ENCODE data around the gene SLC12A6. TPM values are rescaled to one million over a fixed set of nuclear protein-coding genes. Genes with fewer than 3 reads are reported as not detected.

Gene SLC12A6
- total and polyA plus RNA-seq, 2 of the 13 experiments (the other 11 are each of a cell fraction or from before 2014, with no cell fraction given): 15.2 to 30.1 TPM

DNA sequence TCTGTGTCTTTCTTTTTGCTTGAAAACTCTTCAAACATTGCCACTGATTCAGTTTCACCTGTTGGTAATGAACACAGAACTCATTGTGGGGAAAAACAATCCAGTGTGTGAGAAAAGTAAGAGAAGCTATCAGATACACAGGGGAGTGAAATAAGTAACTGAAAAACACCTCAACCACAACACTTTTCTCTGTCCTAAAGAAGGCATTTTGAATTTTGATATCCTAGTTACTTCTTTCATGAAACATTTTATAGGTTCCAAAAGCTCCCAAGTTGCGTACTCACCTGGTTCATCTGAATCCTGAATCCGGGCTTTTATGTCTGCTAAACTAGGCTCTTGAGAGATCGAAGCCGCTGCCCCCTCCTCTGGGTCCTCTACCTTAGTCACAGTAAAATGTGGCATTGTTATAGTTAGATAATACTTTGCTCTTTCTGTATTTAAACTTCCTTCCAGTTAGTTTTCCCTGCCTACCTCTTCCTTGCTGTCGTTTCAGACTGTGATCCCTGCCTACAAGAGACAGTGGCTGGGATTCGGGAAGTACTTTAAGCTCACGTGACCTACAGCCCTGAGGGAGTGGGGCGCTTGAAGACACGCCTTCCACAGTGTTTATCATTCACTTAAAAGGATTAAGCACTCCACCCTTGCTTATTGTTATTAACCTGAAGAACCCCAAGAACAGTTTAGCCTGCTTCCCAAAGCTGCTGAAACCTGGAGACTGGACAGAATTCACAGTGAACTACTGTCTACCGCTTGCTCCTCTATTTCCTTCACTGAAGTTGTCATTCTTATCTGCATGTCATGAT lies 19.1 kb downstream of the SLC12A6 start (continued):
- TF ChIP-seq ZNF800 (CRISPR knock-in tag; IDR thresholded peaks at IDR 0.05) (no peak), RFX3 (CRISPR knock-in tag; IDR thresholded peaks at IDR 0.05) (no peak), ZUFSP (CRISPR knock-in tag; IDR thresholded peaks at IDR 0.05; ENCODE audit: borderline replicate concordance) (no peak), ZNF777 (CRISPR knock-in tag; IDR thresholded peaks at IDR 0.05) (no peak), ZNF546 (CRISPR knock-in tag; conservative IDR thresholded peaks at IDR 0.05) (no peak), KDM3A (CRISPR knock-in tag; IDR thresholded peaks at IDR 0.05; ENCODE audit: low read depth) (no peak), ZNF101 (CRISPR knock-in tag; IDR thresholded peaks at IDR 0.05; ENCODE audit: borderline replicate concordance, low read depth) (no peak), ZNF746 (CRISPR knock-in tag; IDR thresholded peaks at IDR 0.05) (no peak), CREM (IDR thresholded peaks at IDR 0.05) (0 out of 2 replicates have a peak, but pooled peaks have one; percentile 7), CREM (CRISPR knock-in tag; IDR thresholded peaks at IDR 0.05) (no peak), ZNF138 (CRISPR knock-in tag; IDR thresholded peaks at IDR 0.05; ENCODE audit: low read depth) (no peak), ARNT (IDR thresholded peaks at IDR 0.05) (no peak), TARDBP (CRISPR knock-in tag; IDR thresholded peaks at IDR 0.05) (0 out of 2 replicates have a peak, but pooled peaks have one; percentile 15), ZNF619 (CRISPR knock-in tag; IDR thresholded peaks at IDR 0.05) (no peak), SIX1 (CRISPR knock-in tag; IDR thresholded peaks at IDR 0.05; ENCODE audit: borderline replicate concordance) (no peak), FOXA3 (CRISPR knock-in tag; IDR thresholded peaks at IDR 0.05) (peak; percentile 53), ZBTB43 (CRISPR knock-in tag; conservative IDR thresholded peaks at IDR 0.05) (no peak), ZNF20 (CRISPR knock-in tag; IDR thresholded peaks at IDR 0.05) (no peak)
- TF ChIP-seq, protein P1, sequence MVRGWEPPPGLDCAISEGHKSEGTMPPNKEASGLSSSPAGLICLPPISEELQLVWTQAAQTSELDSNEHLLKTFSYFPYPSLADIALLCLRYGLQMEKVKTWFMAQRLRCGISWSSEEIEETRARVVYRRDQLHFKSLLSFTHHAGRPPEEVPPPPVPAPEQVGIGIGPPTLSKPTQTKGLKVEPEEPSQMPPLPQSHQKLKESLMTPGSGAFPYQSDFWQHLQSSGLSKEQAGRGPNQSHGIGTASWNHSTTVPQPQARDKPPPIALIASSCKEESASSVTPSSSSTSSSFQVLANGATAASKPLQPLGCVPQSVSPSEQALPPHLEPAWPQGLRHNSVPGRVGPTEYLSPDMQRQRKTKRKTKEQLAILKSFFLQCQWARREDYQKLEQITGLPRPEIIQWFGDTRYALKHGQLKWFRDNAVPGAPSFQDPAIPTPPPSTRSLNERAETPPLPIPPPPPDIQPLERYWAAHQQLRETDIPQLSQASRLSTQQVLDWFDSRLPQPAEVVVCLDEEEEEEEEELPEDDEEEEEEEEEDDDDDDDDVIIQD (CRISPR knock-in tag; IDR thresholded peaks at IDR 0.05; ENCODE audit: low read depth): peak; percentile 76; the same call in 1 of the 2 replicates
- TF ChIP-seq, protein P2, sequence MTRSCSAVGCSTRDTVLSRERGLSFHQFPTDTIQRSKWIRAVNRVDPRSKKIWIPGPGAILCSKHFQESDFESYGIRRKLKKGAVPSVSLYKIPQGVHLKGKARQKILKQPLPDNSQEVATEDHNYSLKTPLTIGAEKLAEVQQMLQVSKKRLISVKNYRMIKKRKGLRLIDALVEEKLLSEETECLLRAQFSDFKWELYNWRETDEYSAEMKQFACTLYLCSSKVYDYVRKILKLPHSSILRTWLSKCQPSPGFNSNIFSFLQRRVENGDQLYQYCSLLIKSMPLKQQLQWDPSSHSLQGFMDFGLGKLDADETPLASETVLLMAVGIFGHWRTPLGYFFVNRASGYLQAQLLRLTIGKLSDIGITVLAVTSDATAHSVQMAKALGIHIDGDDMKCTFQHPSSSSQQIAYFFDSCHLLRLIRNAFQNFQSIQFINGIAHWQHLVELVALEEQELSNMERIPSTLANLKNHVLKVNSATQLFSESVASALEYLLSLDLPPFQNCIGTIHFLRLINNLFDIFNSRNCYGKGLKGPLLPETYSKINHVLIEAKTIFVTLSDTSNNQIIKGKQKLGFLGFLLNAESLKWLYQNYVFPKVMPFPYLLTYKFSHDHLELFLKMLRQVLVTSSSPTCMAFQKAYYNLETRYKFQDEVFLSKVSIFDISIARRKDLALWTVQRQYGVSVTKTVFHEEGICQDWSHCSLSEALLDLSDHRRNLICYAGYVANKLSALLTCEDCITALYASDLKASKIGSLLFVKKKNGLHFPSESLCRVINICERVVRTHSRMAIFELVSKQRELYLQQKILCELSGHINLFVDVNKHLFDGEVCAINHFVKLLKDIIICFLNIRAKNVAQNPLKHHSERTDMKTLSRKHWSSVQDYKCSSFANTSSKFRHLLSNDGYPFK (CRISPR knock-in tag; IDR thresholded peaks at IDR 0.05; ENCODE audit: borderline replicate concordance): no peak
- TF ChIP-seq, protein P3, sequence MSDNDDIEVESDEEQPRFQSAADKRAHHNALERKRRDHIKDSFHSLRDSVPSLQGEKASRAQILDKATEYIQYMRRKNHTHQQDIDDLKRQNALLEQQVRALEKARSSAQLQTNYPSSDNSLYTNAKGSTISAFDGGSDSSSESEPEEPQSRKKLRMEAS (IDR thresholded peaks at IDR 0.05): peak; percentile 23; the same call in 1 of the 2 replicates

Data from HepG2 (cell line).